ENCODE data around the gene LRRC17.

Gene LRRC17, protein sequence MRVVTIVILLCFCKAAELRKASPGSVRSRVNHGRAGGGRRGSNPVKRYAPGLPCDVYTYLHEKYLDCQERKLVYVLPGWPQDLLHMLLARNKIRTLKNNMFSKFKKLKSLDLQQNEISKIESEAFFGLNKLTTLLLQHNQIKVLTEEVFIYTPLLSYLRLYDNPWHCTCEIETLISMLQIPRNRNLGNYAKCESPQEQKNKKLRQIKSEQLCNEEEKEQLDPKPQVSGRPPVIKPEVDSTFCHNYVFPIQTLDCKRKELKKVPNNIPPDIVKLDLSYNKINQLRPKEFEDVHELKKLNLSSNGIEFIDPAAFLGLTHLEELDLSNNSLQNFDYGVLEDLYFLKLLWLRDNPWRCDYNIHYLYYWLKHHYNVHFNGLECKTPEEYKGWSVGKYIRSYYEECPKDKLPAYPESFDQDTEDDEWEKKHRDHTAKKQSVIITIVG

DNA sequence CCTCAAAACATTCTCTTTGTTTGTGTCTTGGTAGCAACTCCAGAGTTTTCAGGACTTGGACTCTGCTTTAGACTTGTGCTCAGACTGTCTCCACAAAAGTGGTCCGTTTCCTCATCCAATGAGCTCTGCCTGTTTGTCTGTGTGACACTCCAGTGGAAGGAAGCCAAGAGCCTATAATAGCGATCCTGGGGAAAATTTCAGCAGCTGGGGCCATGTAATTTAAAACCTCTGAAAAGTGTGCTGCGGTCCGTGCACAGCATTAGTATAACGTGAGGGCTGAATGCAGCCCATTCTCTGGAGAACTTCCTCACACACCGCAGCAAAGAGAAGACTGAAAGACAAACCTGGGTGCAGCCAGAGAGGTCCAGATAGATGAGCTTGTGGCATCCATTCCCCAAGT, at the start of gene LRRC17:
Gene LRRC17 (plus strand): TSS at position 259 of the 400 bp plus-strand sequence. CDS start 20,914 bp downstream, outside the sequence.
- DNase-seq (ENCODE audit: low read depth) = peak; percentile 95

DNA sequence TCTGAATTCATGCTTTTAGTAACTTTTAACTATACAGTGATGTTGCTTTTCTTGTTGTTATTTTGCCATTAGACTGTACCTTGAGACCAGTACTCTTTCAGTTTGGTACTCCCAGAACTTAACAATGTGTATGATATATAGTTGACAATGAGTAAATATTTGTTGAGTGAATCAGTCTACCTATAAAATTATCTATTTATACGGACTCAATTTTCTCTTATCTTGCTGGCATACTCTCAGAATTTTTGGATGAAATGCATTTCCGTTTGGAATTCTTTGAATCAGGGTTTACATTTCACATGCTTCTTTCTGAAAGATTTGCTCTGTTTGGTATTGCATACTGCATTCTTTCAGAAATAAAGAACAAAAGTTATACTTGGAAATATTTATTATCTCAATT, 47.8 kb upstream of the LRRC17 start:
- DNase-seq (ENCODE audit: low read depth) = peak; percentile 43

DNA sequence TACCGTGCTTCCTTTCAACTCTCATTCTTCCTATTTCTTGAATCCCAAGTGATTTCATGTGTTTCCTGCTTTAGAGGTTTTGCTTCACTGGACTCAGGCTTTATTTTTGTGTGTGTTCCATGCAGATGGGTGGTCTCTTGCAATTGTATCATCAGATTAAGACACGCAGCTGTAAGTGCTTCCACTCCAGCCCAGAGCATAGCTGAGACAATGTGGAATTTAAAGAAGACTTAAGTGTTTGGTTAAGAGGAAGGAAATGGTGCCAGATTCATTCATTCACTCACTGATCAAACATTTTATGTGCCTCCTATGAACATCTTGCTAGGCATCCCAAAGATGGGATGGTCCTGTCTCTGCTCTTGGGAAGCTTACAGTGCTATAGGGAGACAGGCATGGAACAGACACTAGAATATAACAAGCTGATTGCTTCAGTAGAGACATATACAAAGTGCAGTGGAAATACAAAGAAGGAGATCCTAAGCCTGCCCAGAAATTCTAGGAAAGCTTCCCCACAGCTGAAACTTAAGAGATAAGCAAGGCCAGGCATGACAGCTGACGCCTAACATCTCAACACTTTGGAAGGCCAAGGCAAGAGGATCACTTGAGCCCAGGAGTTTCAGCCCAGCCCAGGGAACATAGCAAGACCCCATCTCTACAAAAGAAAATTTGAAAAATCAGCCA, 46.1 kb upstream of the LRRC17 start:
- no peak for DNase-seq (ENCODE audit: low read depth)

DNA sequence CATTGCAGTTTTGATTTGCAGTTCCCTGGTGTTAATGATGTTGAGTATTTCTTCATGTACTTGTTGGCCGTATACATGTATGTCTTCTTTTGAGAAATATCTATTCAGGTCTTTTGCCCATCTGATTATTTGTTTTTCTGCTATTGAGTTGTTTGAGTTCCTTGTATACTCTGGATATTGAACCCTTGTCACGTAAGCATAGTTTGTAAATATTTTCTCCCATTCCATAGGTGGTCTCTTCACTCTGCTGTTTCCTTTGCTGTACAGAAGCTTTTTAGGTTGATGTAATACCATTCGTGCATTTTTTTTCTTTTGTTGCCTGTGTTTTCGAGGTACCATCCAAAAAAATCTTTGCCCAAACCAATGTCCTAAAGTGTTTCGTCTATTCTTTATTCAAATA, 43.6 kb upstream of the LRRC17 start:
- no peak for DNase-seq (ENCODE audit: low read depth)

DNA sequence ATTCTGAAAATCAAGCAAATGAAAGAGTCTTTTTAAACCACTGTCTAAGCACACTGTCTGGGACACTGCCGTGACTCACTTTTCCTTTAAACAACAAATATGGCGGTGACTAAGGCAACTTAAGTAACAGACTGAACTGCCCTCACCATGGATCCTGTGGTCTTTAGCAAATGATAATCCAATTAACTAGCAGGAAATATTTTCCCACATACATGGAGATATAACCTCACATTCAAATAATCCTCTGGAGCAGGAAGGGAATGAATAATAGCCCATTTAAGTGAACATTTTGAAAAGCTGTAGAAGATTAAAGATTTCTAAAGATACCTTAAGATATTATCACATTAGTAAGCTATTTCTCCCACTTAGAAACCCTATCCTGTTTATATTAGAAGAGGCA, 40.3 kb upstream of the LRRC17 start:
- DNase-seq (ENCODE audit: low read depth) = peak; percentile 99

DNA sequence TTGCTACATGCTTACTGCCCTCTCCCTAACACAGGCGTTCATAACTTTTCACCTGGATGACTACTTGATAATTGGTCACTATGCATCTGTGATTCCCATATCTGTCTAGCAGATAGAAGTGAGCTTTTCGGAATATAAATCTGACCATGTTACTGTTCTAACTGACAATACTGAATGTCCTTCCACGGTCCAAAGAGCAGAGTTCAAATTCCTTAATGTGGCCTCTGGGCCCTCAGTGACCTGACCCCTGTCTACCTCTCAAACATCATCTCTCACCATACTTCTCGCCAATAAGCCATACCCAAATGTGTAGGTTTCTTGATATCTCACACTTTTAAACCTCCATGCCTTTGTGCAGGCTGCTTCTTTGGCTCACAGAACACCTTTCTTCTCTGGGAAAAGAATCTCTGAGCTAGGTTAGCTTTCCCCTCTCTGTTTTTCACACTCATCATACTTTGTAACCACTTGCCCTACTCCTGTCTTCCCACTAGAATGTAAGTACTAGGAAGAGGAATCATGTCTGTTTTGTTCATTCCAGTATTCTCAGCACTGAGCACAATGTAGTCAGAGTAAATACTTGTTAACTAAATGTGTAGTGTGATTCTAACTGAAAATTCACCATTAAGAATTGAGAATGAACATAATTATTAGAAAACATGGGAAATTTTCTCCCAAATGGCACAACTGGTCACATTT, 39.2 kb upstream of the LRRC17 start:
- peak; percentile 42 for DNase-seq (ENCODE audit: low read depth)

DNA sequence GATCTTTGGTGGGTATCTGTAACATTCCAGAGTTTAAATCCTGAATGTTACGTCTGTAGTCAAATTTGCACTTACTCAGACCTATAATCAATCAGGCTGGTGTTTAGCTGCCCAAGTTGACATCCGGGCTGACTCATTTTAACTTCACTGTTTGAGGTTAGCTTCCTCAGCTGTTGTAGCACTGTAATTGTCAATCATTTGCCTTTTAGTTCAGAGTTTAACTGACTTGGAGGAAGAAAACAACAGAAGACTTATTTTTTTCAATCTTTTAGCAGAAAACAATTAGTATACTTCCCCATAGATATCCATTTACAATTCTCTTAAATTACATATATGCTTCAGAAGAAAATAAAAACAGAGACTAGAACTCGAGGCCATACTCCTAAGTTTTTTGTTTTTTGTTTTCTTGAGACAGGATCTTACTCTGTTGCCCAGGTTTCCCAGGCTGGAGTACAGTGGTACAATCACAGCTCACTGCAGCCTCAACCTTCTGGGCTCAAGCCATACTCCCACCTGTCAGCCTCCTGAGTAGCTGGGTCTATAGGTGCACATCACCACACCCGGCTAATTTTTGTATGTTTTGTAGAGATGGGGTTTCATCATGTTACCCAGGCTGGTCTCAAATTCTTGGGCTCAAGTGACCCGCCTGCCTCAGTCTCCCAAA, 38.5 kb upstream of the LRRC17 start:
- peak; percentile 96 for DNase-seq (ENCODE audit: low read depth)

DNA sequence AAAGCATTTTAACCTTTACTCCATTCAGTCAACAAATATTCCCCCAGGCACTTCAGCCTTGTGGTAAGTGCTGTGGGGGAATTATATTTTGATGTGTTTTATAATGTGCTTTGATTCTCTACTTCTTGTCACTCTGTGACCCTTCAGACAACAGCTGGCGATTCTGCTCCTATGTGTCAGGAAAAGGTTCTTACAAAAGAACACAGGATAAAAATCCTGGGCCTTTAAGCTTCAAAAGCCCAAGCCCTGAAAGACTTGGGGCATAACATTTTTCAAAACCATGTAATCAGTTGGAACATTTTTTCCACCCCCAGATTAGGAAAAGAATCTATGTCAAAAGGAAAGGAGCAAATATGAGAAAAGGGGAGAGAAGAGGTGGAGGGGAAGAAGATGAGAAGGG, 37.8 kb upstream of the LRRC17 start:
- DNase-seq (ENCODE audit: low read depth) = peak; percentile 63

DNA sequence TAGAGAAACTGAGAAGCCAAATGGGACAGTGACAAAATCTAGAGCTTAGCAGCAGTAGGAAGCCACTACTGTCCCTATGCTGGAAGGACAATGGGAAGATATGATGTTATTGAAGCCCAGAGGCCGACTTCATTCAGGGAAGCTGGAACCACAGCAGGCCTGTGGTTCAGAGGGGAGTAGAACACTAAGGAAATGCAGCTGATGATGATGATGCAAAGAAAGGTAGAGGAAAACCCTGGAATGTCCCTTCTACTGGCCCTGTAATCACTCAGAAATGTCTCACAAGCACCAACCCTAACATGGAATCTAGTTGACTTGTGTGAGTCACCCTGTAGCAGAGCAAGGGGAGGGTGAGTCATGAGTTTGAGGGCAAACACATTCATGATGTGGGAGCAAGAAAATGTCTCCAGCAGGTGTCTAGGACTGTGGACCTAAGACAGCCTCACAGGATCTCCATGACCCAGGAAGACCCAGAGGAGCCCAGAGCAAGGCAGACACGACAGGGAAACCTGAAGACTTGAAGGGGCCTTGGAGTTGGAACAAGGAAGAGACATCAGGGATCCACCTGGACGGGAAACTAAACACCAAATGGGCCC, 37.0 kb upstream of the LRRC17 start:
- DNase-seq (ENCODE audit: low read depth) = peak; percentile 100

DNA sequence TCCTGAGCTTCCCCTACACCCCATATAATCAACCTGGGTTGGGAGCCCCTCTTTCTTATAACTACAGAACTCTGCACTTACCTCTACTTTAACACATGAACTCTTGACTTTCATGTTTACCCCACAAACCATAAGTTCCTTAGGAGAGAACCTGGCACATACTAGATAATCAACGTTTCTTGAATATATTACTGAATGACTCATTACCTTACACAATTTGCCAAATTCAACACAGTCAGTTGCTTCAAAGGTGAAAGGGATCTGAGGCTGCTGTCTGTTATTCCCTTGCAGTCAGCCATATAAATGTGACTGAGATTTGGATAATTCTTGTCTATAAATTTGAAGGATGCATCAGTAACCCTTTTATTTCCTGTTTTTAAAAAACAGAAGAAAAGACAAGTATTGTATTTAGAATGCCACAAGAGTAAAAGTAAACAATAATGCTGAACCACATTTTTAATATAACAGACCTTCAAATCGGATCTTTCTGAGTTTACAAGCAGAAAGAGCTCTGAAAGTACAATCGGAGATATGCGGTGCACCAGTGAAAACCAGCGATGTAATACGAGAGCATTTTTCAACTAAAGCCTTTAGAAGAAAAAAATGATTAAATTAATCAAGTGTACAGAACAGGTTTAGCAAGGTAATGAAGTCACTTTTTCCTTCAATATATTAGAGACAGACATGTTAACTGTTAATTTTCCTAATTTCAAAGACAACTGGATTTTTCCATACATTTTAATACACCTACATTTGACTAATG, 29.5 kb upstream of the LRRC17 start:
- peak; percentile 89 for DNase-seq (ENCODE audit: low read depth)

DNA sequence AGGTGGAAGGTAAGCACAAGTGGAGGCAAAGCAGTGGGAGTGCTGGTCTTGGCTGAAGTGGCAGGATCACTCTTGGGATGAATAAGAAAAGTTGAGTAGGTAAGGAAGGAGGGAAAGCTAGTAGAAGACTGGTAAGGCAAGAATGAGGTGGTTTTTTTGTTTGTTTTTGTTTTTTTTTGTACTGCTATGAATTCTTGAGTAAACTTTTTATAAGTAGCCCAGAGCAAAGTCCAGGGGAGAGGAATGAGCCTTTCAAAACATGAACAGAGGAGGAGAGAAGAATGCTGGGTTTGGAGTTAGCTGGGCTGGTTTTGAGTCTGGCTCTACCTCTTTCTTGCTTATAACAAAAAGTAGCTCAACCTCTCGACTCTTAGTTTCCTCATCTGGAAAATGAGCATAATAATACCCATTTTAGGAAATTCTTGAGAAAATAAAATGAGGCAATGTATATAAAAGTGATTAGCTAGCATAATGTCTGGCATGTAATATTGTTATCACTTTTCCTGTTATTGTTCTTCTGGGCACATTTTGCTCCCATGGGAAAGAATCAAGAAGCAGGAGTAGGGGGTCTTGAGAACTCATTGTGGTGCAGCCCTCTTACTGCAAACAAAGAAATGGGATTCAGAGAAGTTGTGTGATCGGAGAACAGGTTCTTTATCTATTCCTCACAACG, 24.1 kb upstream of the LRRC17 start:
- no peak for DNase-seq (ENCODE audit: low read depth)

DNA sequence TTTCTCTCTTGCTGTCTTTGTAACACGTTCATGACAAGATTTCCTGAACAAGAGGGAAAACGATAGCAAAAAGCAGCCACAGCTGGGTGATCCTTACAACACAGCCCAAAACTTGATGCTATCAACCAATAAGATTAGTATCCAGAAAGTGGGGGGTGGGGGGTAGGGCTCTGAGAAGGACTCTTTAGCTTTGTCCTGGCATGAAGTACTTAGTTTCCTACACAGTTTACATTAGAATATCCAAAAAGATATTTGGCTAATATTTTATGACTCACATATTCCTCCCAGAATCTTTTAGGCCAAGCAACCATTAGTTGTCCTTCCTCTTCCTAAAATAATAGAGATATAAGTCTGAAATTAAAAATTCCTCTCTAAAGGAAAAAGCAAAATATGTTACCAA, 22.9 kb upstream of the LRRC17 start:
- no peak for DNase-seq (ENCODE audit: low read depth)

DNA sequence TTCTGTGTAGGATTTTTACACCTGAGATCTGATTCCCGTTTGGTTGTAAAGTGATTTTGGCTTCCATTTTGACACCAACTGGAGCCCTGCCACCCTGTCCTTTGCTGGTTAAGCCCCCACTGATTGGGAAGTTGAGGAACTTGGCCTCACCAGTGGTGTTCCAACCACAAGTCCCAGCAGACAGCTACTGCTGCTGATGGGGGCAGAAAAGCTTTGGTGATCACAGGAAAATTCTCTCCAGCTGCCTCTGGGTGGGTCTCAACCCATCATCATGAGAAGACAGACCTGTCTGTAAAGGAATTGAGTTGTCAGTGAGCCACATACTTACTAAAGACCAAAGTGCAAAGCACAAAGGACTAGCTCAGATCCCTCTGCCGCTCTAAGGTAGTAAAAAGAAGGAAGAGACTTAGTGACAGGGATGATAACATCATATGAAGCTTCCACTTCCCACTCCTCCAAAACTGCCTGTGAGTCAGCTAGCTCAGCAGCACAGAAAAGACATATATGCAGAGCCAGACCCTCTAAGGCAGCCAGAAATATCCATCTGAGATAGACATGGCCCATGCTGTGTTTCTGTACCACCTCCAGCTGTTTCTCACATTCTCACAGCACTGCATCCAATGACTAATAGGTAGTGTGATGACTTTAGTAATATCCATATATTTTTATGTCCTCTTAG, 22.4 kb upstream of the LRRC17 start:
- DNase-seq (ENCODE audit: low read depth) = peak; percentile 87

DNA sequence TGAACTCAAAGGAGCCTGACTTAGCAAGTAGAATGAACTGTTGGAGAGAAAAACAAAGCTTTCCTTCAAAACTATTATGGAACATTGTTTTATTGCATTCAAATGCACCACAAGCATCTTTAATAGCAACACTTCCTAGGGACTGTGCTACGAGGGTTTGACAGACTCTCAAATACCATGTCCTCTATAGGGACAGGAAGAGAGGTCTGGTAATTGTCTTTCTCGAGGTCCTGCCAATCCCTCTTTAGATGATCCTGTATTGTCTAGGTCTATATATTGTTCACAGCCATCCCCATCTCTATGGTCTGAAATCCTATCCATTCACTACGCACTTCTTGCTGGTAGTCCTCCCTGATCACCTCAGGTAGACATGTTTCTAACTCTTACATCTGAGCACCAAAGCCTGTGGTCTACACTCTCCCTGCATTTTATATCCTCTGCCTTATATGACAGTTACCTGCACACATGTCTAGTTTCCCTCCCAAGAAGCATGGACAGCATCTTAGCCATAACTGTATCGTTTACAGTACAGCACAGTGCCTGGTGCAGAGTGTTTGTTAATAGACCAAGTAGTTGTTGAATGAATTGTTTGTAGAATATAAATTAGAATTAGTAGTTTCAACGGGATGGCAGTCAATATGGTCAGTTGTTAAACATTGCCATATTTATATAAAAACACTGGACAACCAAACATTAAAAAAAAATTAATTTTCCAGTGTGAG, 21.7 kb upstream of the LRRC17 start:
- DNase-seq (ENCODE audit: low read depth) = no peak

DNA sequence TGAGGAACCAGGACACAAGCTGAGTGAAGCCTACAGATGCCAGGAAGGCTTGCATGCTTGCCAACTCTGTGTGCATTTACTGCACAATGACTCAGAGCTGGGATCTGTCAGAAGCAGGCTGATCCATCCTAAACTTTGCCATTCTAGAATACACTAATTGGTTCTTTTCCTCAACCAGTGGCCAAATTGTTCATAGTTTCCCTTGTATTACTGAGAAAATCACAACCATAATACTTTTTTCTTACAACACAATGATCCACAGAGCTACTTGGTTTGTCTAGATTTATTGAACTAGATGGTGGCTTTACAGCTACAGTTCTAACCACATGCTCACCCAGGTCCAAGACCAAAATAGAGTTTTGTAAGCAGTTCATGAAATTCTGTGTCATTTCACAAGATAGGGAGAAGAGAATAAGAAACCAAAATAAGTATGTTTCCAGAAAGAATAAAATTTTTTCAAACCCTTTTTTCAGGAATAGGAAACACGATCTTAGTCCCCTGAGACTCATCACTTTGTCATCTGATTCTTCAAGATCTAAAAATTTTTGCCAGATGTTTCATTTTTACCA, 21.0 kb upstream of the LRRC17 start:
- peak; percentile 91 for DNase-seq (ENCODE audit: low read depth)

DNA sequence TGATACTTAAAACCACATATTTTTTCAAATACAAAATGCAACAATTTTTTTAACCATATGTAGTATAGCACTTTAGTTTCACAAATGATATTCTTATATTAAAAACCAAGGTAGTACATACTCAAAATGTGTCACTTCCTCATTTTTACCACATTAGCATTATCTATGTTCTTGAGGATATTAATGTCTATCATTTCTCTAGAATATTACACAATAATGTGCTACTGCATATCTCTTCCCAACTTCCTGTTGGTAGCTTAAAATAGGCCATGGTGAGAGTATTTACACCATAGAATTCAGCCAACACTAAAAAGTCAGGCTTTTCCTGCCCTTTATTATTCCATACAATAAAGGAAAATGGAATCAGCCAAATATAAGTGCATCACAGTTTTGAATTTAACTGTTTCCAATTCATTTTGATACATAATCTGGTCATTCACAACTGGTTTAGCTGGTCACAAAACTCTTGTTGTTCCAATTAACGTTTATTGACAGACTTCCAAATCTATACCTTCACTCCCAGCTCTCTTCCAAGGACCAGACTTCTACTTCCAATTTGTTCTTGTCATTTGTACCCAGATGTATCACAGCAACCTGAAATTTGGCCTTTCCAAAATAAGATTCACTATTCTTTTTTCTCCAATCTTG, 20.0 kb upstream of the LRRC17 start:
- DNase-seq (ENCODE audit: low read depth) = peak; percentile 73

DNA sequence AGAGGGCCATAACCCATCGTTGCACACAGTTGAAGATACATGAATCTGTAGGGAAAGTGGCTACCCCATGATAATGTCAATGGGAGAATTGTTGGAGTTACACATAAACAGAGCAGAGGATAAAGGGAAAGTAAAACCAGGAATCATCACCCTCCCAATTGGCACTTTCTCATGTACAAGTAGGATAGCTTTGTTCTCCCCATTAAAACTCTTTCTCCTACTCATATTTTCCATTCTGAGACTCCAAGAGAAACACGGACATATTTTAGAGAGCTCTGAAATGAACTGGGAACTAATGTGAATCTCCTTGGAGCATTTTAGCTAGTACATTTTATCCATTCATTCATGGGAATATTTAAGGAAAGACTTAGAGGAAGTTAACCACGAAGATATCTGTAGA, 17.2 kb upstream of the LRRC17 start:
- DNase-seq (ENCODE audit: low read depth) = no peak

DNA sequence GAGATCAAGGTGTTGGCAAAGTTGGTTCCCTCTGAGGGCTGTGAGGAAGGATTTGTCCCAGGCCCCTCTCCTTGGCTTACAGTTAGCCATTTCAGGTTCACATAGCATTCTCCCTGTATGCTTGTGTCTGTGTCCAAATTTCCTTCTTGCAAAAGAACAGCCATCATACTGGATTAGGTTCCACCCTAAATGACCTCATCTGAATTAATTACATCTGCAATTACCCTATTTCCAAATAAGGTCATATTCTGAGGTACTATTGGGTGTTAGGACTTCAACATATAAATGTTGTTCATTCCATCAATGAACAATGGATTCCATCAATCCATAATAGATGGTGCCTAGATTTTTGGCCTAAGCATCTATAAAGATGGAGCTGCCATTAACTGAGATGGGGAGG, 16.2 kb upstream of the LRRC17 start:
- DNase-seq (ENCODE audit: low read depth) = no peak
